HS-5 (cell line): Measurements from ENCODE around the gene TMEM161A.

Experiments
- DNase-seq: peaks from one replicate; pipeline ENCODE4 v3.0.0-alpha.2; 2012; ENCODE audit warnings: low read depth

TMEM161A gene

GRCh38 chr19:19096641-19097627 lies 41.3 kb downstream of the TMEM161A start:
- DNase-seq, result no peak

DNA sequence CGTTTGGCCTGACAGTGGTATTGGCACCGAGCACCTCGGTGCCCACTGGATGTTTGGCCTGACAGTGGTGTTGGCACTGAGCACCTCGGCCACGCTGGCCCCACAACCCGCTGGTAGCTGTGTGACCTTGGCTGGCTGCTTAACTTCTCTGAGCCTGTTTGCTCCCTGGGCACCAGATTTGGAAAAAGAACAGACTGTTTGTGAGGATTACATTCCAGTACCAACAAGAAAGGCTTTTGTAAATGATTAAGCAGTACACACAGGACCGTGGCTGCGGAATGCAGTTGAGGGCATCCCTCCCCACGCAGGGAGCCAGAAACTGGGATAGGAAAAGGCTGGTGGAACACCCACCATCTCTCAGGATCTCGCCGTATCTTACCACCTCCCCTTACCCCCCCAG lies 42.6 kb downstream of the TMEM161A start:
- no peak for DNase-seq

DNA sequence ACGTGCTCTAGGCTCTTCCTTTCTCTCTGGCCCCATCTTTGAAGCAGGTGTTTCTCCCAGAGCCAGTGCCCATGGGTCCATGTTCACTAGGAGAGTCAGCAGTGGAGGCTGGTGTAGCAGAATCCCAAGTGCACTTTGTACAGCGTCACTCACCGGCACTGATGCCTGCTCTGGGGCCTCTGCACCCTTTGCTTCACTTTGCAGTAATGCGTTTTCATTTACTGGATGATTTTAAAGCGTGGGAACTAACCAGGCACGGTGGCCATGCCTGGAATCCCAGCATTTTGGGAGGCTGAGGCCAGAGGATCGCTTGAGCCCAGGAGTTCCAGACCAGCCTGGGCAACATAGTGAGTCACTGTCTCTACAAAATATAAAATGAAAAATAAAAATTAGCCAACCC lies 43.8 kb downstream of the TMEM161A start:
- DNase-seq, result no peak

DNA sequence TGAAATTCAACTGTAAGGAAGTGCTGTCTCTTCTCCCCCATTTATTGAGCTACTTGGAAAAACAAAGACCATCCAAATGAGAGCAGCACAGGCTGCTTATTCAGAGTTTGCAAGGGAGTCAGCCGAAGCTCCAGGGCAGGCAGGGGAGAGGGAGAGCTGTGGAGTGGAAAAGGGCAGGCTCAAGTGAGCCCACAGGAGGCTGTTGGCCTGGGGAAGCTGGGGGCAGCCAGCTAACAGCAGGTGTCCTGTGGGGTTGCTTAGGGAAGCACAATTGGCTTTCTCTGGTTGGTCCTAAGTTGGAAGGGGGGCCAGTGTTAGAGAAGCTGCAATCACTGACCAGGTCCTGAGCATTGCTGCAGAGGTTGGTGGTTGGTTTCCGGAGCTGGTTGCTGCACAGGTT lies 50.6 kb downstream of the TMEM161A start:
- DNase-seq, result no peak

- no peak for DNase-seq
Measured at GRCh38 chr19:19083413-19084178, 54.7 kb downstream of the TMEM161A start.

GRCh38 chr19:19081642-19082151 lies 56.6 kb downstream of the TMEM161A start:
- no peak for DNase-seq

DNA sequence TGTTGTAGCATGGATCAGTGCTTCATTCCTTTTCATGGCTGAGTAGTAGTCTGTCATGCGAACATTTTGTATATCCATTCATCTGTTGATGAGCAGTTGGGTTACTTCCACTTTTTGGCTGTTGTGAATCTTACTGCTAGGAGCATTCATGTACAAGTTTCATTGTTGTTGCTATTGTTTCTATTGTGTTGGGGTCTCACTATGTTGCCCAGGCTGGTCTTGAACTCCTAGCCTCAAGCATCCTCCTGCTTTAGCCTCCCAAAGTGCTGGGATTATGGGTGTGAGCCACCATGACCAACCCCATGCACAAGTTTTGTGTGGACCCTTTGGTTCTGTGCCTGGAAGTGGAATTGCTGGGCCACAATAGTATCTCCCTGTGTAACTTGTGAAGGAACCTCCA lies 58.7 kb downstream of the TMEM161A start:
- DNase-seq, result no peak

DNA sequence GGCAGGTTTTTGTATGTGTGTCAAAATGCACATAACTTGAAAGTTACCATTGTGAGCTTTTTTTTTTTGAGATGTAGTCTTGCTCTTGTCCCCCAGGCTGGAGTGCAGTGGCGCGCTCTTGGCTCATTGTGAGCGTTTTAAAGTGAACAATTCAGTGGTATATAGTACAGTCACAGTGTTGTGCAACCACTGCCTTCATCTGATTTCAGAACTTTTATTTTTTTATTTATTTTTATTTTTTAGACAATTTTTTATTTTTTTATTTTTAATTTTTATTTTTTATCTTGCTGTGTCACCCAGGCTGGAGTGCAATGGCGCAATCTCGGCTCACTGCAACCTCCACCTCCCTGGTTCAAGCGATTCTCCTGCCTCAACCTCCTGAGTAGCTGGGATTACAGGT lies 59.5 kb downstream of the TMEM161A start:
- DNase-seq, result no peak

- no peak for DNase-seq
Measured at GRCh38 chr19:19077103-19077502, 61.2 kb downstream of the TMEM161A start.

- no peak for DNase-seq
Measured at GRCh38 chr19:19076476-19076875, 61.8 kb downstream of the TMEM161A start.

GRCh38 chr19:19075126-19075525 lies 63.2 kb downstream of the TMEM161A start:
- no peak for DNase-seq

- DNase-seq, result no peak
Measured at GRCh38 chr19:19074196-19074882, 63.9 kb downstream of the TMEM161A start.

DNA sequence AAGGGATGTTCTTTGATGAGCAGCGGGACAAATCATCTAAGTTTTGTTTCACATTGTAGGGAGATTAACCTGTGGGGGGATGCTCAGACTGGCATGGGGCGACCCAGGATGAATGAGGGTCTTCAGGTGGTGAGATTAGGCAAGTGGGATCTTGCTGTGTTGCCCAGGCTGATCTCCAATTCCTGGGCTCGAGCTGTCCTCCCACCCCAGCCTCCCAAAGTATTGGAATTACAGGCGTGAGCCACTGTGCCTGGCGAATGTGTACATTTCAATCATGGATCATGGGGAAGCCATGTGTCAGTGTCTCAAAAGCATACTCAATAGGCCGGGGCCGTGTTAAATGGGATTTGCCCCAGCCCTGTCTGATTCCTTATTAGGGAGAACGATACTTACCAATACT lies 66.4 kb downstream of the TMEM161A start:
- DNase-seq, result no peak
